Left ventricle myocardium inferior (tissue), 1 donor: ENCODE results near the gene KRT3. TPM values are rescaled to one million over a fixed set of nuclear protein-coding genes. Genes with fewer than 3 reads are reported as not detected.

Experiments
- DNase-seq: peaks from one replicate; pipeline ENCODE4 v3.0.0-alpha.2; 2020
- H3K27ac ChIP-seq: fragments of 200-600 bp; replicated peaks from 2 replicates; pipeline ENCODE4 v1.8.0; 2021
- H3K27me3 ChIP-seq: fragments of 200-600 bp; 2 replicates; pipeline ENCODE4 v1.8.0; 2021; ENCODE audit warnings: low read depth
- H3K36me3 ChIP-seq: fragments of 200-600 bp; 2 replicates; pipeline ENCODE4 v1.8.0; 2021
- H3K4me1 ChIP-seq: fragments of 200-600 bp; 2 replicates; pipeline ENCODE4 v1.8.0; 2021
- H3K4me3 ChIP-seq: fragments of 200-600 bp; 2 replicates; pipeline ENCODE4 v1.8.0; 2021; ENCODE audit warnings: mild to moderate bottlenecking, moderate library complexity
- H3K9me3 ChIP-seq: fragments of 200-600 bp; replicated peaks from 2 replicates; pipeline ENCODE4 v1.8.0; 2021
- intact Hi-C: fragments of 100-400 bp; cut with micrococcal nuclease; formaldehyde crosslinking; loops from one replicate; pipeline ENCODE4 v1.11.0; 2022
- total RNA-seq: library from RNA; stranded (reverse); fragmentation: NEBNext Ultra II Directional; extraction: Animal tissue kit (Norgen Biotek cat#: 25700); gene quantifications from one replicate; pipeline ENCODE4 v1.2.1, GENCODE V29; 2021
- TF ChIP-seq, protein P1 (sequence below): fragments of 200-600 bp; IDR thresholded peaks from 2 replicates; pipeline ENCODE4 v1.8.0; 2021; ENCODE audit warnings: antibody characterized with exemption, mild to moderate bottlenecking, borderline replicate concordance
- donor health status: DM: no; HTN: yes; CAD: no; lungs with severe emphysema.

KRT3 gene
- total RNA-seq, 1 donor from 2014 or later = not detected

GRCh38 chr12:52821071-52821730, 25.3 kb upstream of the KRT3 start:
- Histone ChIP-seq H3K36me3 (no peaks in the 10 kb centered on the region), H3K27me3 (peaks cover 74% of the 10 kb centered on the region), H3K4me3 (no peak overlapping the region), H3K27ac (no peak overlapping the region), H3K4me1 (no peaks in the 10 kb centered on the region), H3K9me3 (no peaks in the 10 kb centered on the region)
- intact Hi-C loops = no loop called here
- DNase-seq = no peak
- TF ChIP-seq, protein P1, sequence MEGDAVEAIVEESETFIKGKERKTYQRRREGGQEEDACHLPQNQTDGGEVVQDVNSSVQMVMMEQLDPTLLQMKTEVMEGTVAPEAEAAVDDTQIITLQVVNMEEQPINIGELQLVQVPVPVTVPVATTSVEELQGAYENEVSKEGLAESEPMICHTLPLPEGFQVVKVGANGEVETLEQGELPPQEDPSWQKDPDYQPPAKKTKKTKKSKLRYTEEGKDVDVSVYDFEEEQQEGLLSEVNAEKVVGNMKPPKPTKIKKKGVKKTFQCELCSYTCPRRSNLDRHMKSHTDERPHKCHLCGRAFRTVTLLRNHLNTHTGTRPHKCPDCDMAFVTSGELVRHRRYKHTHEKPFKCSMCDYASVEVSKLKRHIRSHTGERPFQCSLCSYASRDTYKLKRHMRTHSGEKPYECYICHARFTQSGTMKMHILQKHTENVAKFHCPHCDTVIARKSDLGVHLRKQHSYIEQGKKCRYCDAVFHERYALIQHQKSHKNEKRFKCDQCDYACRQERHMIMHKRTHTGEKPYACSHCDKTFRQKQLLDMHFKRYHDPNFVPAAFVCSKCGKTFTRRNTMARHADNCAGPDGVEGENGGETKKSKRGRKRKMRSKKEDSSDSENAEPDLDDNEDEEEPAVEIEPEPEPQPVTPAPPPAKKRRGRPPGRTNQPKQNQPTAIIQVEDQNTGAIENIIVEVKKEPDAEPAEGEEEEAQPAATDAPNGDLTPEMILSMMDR = no peak

DNA sequence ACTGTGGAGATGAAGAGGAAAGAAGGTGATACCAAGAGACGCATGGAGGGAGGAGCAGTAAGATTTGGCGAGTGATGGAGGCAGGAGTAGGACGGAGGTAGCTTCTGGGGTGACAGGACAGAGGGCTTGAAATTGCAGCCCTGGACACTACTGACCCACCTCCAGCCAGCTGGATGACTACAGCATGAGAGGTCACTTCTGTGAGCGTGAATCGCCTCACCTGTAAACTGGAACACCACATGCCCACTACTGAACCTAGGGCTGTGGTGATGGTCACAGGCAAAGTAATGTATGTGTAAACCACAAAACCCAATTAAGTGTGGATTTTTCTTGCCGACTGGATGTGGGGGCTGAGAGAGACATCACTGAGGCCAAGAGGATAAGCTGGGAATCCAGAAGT, 24.6 kb upstream of the KRT3 start:
- TF ChIP-seq, protein P1 = no peak
- H3K27ac ChIP-seq = no peak overlapping the region
- H3K4me1 ChIP-seq = no peaks in the 10 kb centered on the region
- H3K9me3 ChIP-seq = no peaks in the 10 kb centered on the region
- intact Hi-C loops = no loop called here
- H3K27me3 ChIP-seq = peaks cover 68% of the 10 kb centered on the region
- DNase-seq = no peak
- no peak overlapping the region for H3K4me3 ChIP-seq
- H3K36me3 ChIP-seq = no peaks in the 10 kb centered on the region

DNA sequence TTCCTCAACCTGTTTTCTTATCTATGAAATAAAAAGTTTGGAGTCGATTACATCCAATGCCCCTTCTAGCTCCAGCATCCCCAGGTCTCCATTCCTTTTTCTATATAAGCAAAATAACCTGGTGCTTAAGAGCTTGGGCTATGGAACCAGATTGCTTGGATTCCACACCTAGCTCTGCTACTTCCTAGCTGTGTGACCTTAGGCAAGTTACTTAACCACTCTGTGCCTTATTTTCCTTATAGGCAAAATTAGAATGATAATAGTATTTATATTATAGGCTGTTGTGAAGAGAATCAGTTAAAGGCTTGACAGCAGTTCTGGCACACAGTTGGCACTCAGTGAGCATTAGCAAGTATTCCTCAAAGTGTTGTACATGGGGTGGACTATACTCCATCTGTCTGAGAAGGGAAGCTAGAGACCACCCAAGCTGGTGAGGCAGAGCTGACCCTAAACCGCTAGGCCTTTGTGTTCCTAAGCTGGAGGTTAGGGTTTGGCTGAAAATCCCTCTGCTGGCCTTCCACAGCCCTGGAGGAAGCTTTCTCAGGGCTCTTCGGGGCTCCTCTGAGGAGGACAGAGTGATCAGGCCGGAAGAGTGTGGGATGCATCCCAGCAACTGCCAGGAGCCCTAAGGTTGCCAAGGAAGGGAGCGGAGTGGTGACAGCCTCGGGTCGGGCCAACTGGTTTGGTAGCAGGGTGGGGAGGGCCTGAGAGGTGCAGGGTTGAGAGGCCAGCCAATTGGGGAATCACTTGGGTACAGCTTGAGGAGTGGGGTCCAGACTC, 24.0 kb upstream of the KRT3 start:
- TF ChIP-seq, protein P1 = no peak
- H3K27me3 ChIP-seq = peaks cover 62% of the 10 kb centered on the region
- no peaks in the 10 kb centered on the region for H3K9me3 ChIP-seq
- DNase-seq = no peak
- intact Hi-C loops = no loop called here
- H3K4me3 ChIP-seq = no peak overlapping the region
- H3K36me3 ChIP-seq = no peaks in the 10 kb centered on the region
- H3K27ac ChIP-seq = no peak overlapping the region
- H3K4me1 ChIP-seq = no peaks in the 10 kb centered on the region

DNA sequence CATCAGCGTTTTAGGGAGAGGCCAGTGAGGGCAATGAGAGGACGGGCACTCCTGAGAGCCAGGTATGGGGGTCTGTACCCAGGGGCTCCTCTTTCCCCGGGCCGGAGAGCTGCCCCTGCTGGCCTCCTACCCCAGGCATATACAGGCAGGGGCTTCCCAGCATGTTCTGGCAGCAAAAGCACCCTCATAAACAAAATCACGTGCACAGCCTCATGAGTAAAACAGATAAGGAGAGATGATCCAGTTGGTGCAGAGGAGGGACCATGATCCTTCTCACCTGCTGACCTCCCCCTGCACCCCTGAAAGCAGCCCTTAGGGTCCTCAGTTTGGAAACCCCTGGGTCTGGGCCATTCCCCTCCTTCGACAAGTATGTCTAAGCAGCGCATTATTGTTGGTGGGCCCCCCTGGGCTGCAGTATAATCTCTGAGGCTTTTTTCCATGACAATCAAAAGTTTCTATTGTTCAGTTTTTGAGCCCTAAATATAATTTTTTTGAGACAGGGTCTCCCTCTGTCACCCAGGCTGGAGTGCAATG, 23.0 kb upstream of the KRT3 start:
- DNase-seq = no peak
- no peaks in the 10 kb centered on the region for H3K36me3 ChIP-seq
- intact Hi-C loops = no loop called here
- no peak overlapping the region for H3K27ac ChIP-seq
- TF ChIP-seq, protein P1 = no peak
- H3K4me3 ChIP-seq = no peak overlapping the region
- H3K9me3 ChIP-seq = no peaks in the 10 kb centered on the region
- peaks cover 5% of the 10 kb centered on the region for H3K4me1 ChIP-seq
- peaks cover 60% of the 10 kb centered on the region for H3K27me3 ChIP-seq

GRCh38 chr12:52818388-52818787, 22.5 kb upstream of the KRT3 start:
- Histone ChIP-seq H3K4me1 (peaks cover 6% of the 10 kb centered on the region), H3K27me3 (peaks cover 60% of the 10 kb centered on the region), H3K36me3 (no peaks in the 10 kb centered on the region), H3K4me3 (no peak overlapping the region), H3K27ac (no peak overlapping the region), H3K9me3 (no peaks in the 10 kb centered on the region)
- no peak for DNase-seq
- intact Hi-C loops = no loop called here
- TF ChIP-seq, protein P1 = no peak
